NB4 (cell line): ENCODE data around the gene MYH9.

Experiments used
- CTCF ChIP-seq: IDR thresholded peaks from one replicate; pipeline ENCODE4 v1.5.1; 2012; ENCODE audit warnings: low read depth, low read length
- MAX ChIP-seq: IDR thresholded peaks from 2 replicates; pipeline ENCODE4 v1.6.1; 2011; ENCODE audit warnings: low read depth, low read length
- POLR2A ChIP-seq: IDR thresholded peaks from 2 replicates; pipeline ENCODE4 v1.6.1; 2011; ENCODE audit warnings: mild to moderate bottlenecking; ENCODE audit not compliant: insufficient read length; ENCODE audit errors: extremely low read depth

- TF ChIP-seq CTCF (no peak), MAX (no peak), POLR2A (no peak)
Observed at GRCh38 chr22:36355894-36356293, 31.9 kb downstream of the MYH9 start.
